IPS-18a (cell line): ENCODE results near the gene ZNF316.

ENCODE experiments used
- H3K27ac ChIP-seq: one replicate; pipeline ENCODE4 v1.5.1; 2013; ENCODE audit warnings: low read length
- H3K27me3 ChIP-seq: one replicate; pipeline ENCODE4 v1.6.1; 2013; ENCODE audit warnings: mild to moderate bottlenecking, low read length; ENCODE audit not compliant: control insufficient read depth, insufficient read depth
- H3K36me3 ChIP-seq: one replicate; pipeline ENCODE4 v1.6.1; 2013; ENCODE audit warnings: low read depth, low read length; ENCODE audit not compliant: control insufficient read depth
- H3K4me1 ChIP-seq: one replicate; pipeline ENCODE4 v1.6.1; 2013; ENCODE audit warnings: low read depth, low read length; ENCODE audit not compliant: control insufficient read depth
- H3K4me3 ChIP-seq: one replicate; pipeline ENCODE4 v1.5.1; 2013; ENCODE audit warnings: low read length
- H3K9ac ChIP-seq: one replicate; pipeline ENCODE4 v1.6.1; 2013; ENCODE audit warnings: mild to moderate bottlenecking, low read length, moderate library complexity
- H3K9me3 ChIP-seq: one replicate; pipeline ENCODE4 v1.6.1; 2013; ENCODE audit warnings: low read depth, low read length; ENCODE audit not compliant: control insufficient read depth

The ZNF316 gene

DNA sequence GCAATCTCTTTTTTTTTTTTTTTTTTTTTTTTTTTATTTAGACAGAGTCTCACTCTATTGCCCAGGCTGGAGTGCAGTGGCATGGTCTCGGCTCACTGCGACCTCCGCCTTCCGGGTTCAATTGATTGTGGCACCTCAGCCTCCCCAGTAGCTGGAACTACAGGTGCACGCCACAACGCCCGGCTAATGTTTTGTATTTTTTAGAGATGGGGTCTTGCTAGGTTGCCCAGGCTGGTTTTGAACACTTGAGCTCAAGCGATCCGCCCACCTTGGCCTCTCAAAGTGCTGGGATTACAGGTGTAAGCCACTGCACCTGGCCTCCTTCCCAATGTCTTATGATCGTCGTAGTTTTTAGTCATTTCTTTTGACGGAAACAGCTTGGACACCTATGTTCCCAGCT, 28.3 kb upstream of the ZNF316 start:
- Histone ChIP-seq H3K27ac (no peak overlapping the region), H3K9me3 (no peaks in the 10 kb centered on the region), H3K4me3 (no peak overlapping the region), H3K9ac (no peak overlapping the region), H3K27me3 (peaks cover 2% of the 10 kb centered on the region), H3K4me1 (no peaks in the 10 kb centered on the region), H3K36me3 (peaks cover 5% of the 10 kb centered on the region)

DNA sequence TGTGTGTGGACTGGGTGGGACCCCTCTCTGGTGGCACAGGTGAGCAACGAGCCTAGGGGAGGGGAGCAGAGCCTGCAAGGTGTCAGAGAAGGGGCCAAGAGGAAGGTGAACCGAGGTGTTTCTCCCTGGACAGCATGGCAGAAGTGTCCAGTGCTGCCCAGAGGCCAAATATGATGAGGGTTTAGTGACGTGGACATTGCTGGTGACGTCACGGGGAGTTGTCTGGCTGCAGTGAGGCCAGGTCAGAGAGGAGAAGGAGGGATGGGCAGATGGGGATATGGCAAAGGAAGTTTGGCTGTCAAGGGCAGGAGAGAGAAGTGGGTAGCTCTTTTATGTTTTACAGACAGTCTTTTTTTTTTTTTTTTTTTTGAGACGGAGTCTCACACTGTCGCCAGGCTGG, 24.3 kb upstream of the ZNF316 start:
- no peaks in the 10 kb centered on the region for H3K36me3 ChIP-seq
- H3K4me1 ChIP-seq = peaks cover 4% of the 10 kb centered on the region
- peaks cover 6% of the 10 kb centered on the region for H3K27me3 ChIP-seq
- H3K27ac ChIP-seq = no peak overlapping the region
- H3K4me3 ChIP-seq = no peak overlapping the region
- H3K9me3 ChIP-seq = no peaks in the 10 kb centered on the region
- no peak overlapping the region for H3K9ac ChIP-seq

DNA sequence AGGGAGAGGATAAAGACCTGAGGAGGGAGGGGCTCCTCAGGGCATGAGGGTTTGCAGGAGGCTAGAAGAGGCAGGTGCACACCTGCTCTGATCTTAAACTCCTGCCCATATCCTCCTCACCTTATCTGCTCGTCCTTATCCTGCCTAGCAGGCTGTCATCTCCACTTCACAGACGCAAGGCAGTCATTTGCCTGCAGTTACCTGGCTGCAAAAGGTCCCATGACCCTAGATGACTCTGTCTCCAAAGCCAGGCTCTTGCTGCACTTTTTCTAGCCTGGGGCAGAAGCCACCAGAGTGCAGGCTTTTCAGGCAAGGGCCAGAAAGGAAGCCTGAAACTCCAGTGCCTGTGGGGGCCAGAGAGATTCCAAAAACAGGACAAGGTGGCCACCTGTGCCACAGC, 23.4 kb upstream of the ZNF316 start:
- Histone ChIP-seq H3K36me3 (no peaks in the 10 kb centered on the region), H3K4me1 (peaks cover 4% of the 10 kb centered on the region), H3K9ac (no peak overlapping the region), H3K4me3 (no peak overlapping the region), H3K27ac (no peak overlapping the region), H3K9me3 (no peaks in the 10 kb centered on the region), H3K27me3 (peaks cover 6% of the 10 kb centered on the region)

DNA sequence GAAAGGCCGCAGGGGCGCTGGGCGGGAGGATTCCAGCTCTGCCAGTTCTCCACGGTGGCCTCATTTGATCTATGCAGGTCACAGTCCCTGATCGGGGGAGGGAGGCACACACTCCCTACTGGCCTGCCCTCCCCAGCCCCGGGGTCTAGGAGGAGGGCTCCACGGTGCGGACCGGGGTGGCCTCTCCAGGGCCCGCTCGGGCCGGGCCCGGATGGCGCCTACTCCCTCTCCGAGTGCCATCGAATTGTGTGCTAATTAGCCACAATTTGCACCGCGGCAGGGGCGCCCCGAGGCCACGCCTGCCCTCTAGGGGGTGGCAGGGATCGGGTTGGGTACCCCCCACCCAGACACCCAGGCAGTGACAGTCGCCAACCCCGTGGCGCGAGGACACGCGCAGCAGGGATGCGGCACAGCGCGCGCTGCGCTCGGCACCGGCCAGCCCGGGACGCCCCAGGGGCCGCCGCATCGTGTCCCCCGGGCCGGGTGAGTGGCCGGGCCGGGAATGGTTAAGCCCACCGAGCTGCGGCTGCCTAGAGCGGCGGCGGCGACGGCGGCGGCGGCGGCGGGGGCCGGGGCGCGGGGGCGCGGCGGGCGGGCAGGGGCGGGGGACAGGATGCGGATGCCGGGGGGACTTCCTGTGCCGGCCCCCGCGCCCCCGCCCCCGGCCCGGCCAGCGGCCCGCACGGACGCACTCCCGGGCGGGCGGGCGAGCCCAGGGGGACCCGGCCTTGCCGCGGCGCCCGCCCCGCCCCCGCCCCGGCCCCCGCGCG, 22.0 kb upstream of the ZNF316 start, which contains the start of gene ZNF853:
Gene ZNF853 (plus strand): TSS at position 658 of the 770 bp plus-strand sequence. CDS start 565 bp downstream, outside the sequence.
- no peaks in the 10 kb centered on the region for H3K9me3 ChIP-seq
- peaks cover 4% of the 10 kb centered on the region for H3K4me1 ChIP-seq
- H3K27ac ChIP-seq = no peak within 1 kb of the TSS
- H3K9ac ChIP-seq = peak within 1 kb of the TSS; percentile 45
- H3K4me3 ChIP-seq = peak within 1 kb of the TSS; percentile 77
- H3K27me3 ChIP-seq = peaks cover 6% of the 10 kb centered on the region
- no peaks in the 10 kb centered on the region for H3K36me3 ChIP-seq

DNA sequence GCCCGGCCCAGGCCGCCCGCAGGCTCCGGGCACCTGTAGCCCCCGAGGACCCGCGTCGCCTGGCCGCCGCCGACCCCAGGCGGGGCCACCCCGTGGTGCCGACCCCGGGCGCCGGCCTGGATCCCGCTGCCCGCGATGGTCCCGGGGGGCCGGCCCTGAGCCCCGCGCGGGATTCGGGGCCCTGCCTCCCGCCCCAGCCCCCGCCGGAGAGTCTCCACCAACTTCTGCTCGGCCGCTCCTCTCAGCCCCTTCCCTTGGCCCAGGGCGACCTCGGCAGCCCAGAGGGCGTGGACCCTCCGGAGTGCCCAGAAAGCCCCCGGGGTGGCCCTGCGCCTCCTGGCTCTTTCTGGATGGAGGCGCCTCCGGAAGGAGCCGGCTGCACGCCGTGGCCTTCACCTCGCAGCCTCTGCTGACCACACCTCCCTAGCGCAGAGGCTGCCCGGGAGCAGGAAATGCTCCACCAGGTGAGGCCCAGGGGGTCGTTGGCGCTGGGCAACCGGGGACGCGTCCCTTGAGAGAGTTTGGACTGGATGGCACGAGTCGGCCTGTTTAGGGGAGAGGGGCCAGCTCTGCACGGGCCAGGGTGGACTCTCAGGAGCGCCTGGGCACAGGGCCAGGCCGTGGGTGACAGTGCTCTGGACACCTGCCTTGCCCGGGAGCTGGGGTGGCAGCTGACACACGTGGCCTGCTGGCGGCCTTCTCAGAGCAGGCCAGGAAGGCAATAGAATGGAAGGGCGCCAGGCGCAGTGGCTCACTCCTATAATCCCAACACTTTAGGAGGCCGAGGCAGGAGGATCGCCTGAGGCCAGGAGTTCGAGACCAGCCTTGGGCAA, 21.2 kb upstream of the ZNF316 start:
- Histone ChIP-seq H3K36me3 (no peaks in the 10 kb centered on the region), H3K27me3 (peaks cover 6% of the 10 kb centered on the region), H3K27ac (no peak overlapping the region), H3K9ac (no peak overlapping the region), H3K9me3 (no peaks in the 10 kb centered on the region), H3K4me3 (peak overlapping the region; percentile 61), H3K4me1 (peaks cover 4% of the 10 kb centered on the region)

DNA sequence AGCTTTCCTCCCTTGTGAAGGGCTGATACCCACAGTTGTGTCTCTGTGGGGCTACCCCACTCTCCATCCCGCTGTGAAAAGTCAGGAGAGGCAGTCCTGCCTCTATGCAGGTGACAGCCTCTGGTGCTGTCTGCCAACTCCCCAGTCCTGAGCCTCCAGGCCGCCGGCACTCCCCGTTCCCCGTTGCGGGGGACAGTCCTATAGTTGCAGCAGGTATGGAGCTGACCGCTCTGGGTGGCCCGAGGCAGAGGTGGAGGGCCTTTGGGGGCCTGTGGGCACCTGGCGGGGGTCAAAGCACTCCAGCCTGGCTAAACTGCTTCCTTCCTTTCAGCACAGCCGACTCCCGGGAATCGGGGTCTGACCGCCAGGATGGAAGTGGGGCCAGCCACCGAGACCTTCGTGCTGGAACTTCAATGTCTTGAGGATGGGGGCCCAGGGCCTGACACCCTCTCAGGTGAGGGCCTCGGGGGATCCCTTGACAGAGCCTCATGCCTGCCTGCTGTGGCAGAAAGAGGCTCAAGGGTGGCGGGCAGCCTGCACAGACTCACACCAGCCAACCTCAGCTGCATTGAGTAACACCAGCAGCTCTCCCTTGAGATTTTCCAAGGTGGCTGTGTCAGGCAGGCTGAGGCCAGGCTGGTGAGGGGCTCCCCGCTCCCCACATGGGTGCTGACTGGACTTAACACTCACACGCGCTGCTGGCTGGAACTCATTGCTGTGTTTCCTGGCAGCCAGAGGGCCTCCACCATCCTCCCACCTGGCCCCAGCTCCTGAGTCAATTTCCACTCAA, 20.1 kb upstream of the ZNF316 start:
- peaks cover 4% of the 10 kb centered on the region for H3K4me1 ChIP-seq
- no peak overlapping the region for H3K9ac ChIP-seq
- no peaks in the 10 kb centered on the region for H3K9me3 ChIP-seq
- no peak overlapping the region for H3K4me3 ChIP-seq
- H3K36me3 ChIP-seq = peaks cover 8% of the 10 kb centered on the region
- no peak overlapping the region for H3K27ac ChIP-seq
- peaks cover 6% of the 10 kb centered on the region for H3K27me3 ChIP-seq

DNA sequence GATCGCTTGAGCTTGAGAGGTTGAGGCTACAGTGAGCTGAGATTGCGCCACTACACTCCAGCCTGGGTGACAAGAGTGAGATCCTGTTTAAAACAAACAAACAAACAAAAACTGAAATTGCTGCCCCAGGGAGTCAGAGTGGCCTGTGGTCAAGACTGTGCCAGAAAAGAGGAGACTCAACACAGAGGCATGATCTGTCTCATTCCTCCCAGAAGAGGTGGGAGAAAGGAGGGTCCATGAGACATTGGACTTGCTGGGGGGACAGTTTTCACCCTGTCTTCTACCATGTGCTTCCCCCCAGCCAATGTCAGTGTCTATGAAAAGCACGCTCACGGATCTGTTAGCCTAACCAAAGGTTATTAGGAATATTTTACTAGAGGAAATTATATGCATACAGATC, 18.5 kb upstream of the ZNF316 start:
- H3K27ac ChIP-seq = no peak overlapping the region
- H3K9me3 ChIP-seq = no peaks in the 10 kb centered on the region
- peaks cover 4% of the 10 kb centered on the region for H3K4me1 ChIP-seq
- no peak overlapping the region for H3K4me3 ChIP-seq
- no peak overlapping the region for H3K9ac ChIP-seq
- H3K36me3 ChIP-seq = peaks cover 13% of the 10 kb centered on the region
- peaks cover 5% of the 10 kb centered on the region for H3K27me3 ChIP-seq

DNA sequence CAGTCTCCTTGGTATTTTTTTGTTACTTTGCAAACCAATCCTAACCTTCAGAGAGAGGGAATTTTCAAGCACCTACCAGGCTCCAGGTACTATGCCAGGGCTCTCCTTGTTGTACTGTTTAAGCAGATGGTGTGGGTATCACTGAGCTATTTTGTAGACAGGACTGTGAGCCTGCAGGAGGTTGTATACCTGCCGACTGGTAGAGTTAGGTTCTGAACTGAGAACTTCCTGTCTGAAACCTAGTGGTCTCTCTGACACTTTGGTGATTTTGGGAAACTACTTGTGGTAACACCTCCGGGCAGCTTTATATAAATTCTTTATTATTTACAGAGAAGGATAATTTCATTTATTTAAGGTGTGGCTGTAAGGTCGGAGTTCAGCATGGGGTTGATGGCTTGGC, 17.2 kb upstream of the ZNF316 start:
- H3K27me3 ChIP-seq = no peaks in the 10 kb centered on the region

DNA sequence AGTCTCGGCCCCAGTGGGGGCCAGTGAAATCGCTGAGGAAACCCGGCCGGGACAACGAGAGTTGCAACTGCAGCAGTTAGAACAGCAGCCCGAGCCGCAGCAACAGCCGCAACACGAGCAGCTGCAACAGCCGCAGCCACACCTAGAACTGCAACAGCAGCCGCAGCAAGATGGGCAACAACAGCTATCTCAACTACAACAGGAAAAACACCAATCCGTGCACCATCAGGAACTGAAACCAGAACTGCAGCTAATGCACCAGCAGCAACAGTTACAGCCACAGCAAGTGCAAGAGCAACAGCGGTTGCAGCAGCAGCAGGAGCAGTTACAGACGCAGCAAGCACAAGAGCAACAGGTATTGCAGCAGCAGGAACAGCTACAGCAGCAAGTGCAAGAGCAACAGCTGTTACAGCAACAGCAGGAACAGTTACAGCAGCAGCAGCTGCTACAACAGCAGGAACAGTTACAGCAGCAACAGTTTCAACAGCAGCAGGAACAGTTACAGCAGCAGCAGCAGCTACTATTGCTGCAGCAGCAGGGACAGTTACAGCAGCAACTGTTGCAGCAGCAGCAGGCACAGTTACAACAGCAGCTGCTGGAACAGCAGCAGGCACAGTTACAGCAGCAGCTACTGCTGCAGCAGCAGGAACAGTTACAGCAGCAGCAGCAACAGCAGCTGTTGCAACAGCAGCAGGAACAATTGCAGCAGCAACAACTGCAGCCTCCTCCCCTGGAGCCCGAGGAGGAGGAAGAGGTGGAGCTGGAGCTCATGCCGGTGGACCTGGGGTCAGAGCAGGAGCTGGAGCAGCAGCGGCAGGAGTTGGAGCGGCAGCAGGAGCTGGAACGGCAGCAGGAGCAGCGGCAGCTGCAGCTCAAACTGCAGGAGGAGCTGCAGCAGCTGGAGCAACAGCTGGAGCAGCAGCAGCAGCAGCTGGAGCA, 15.7 kb upstream of the ZNF316 start:
- Histone ChIP-seq H3K27ac (no peak overlapping the region), H3K4me3 (no peak overlapping the region), H3K27me3 (no peaks in the 10 kb centered on the region), H3K9ac (no peak overlapping the region), H3K9me3 (no peaks in the 10 kb centered on the region), H3K4me1 (no peaks in the 10 kb centered on the region), H3K36me3 (peaks cover 13% of the 10 kb centered on the region)

More for the DNA sequence above, 17.2 kb upstream of the ZNF316 start:
- Histone ChIP-seq H3K4me1 (no peaks in the 10 kb centered on the region), H3K4me3 (no peak overlapping the region), H3K9ac (no peak overlapping the region), H3K36me3 (peaks cover 13% of the 10 kb centered on the region), H3K27ac (no peak overlapping the region), H3K9me3 (no peaks in the 10 kb centered on the region)

DNA sequence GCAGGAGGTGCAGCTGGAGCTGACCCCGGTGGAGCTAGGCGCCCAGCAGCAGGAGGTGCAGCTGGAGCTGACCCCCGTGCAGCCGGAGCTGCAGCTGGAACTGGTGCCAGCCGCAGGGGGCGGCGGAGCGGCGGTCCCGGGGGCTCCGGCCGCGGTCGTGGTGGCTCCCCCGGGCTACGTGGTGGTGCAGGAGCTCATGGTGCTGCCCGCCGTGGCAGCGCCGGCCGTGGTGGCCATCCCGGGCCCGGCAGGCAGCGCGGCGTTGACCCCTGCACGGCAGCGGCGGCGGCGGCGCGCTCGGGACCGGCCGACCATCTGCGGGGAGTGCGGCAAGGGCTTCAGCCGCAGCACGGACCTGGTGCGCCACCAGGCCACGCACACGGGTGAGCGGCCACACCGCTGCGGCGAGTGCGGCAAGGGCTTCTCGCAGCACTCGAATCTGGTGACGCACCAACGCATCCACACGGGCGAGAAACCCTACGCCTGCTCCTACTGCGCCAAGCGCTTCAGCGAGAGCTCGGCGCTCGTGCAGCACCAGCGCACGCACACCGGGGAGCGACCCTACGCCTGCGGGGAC, 14.9 kb upstream of the ZNF316 start:
- Histone ChIP-seq H3K27ac (no peak overlapping the region), H3K4me1 (no peaks in the 10 kb centered on the region), H3K4me3 (no peak overlapping the region), H3K27me3 (no peaks in the 10 kb centered on the region), H3K9me3 (no peaks in the 10 kb centered on the region), H3K36me3 (peaks cover 13% of the 10 kb centered on the region), H3K9ac (no peak overlapping the region)
